MM.1S (cell line): Measurements from ENCODE around the gene BEND7.

Experiments used
- CTCF ChIP-seq: fragments of 300-600 bp; sonication (generic); IDR thresholded peaks from 2 replicates; pipeline ENCODE4 v1.5.1; 2016; ENCODE audit warnings: antibody characterized with exemption, low read length, mixed read lengths
- EZH2 ChIP-seq: fragments of 300-600 bp; sonication (generic); optimal IDR thresholded peaks from 2 replicates; pipeline ENCODE3; 2017; ENCODE audit warnings: low read depth, mild to moderate bottlenecking, antibody characterized with exemption, low read length, mixed read lengths

GRCh38 chr10:13448216-13448615 is 80.6 kb downstream of the BEND7 start:
- no peak for TF ChIP-seq CTCF
- no peak for TF ChIP-seq EZH2
